Small intestine (tissue), 7 donors: Measurements from ENCODE around the gene CTNND2. TPM values are rescaled to one million over a fixed set of nuclear protein-coding genes. Genes with fewer than 3 reads are reported as not detected.

ENCODE experiments used
- DNase-seq, 2 donors: peaks; one replicate each; pipeline versions ENCODE4 v3.0.0 to v3.0.0-alpha.2; 2013
- FAIRE-seq: peaks from 2 replicates; lab custom pipeline; 2012; peaks lifted over from hg19 to GRCh38; lab: Jason Lieb, UNC
- H3K27ac ChIP-seq, 3 donors: one replicate each; pipeline ENCODE4 v1.5.1; 2013; ENCODE audit warnings: low read length in 2 of 3, mild to moderate bottlenecking in 2 of 3, control low read depth in 1 of 3, inconsistent platforms in 1 of 3, low read depth in 1 of 3, moderate library complexity in 1 of 3
- H3K27me3 ChIP-seq, 3 donors: one replicate each; pipeline ENCODE4 v1.6.1; 2013; ENCODE audit warnings: low read length in 3 of 3, inconsistent platforms in 1 of 3; ENCODE audit not compliant: control insufficient read depth in 3 of 3, insufficient read depth in 3 of 3
- H3K36me3 ChIP-seq, 3 donors: one replicate each; pipeline ENCODE4 v1.6.1; 2013; ENCODE audit warnings: low read length in 3 of 3, inconsistent platforms in 1 of 3, low read depth in 1 of 3, mild to moderate bottlenecking in 1 of 3, moderate library complexity in 1 of 3; ENCODE audit not compliant: control insufficient read depth in 3 of 3, insufficient read depth in 2 of 3
- H3K4me1 ChIP-seq, 3 donors: one replicate each; pipeline ENCODE4 v1.6.1; 2013; ENCODE audit warnings: low read length in 2 of 3, inconsistent platforms in 1 of 3, low read depth in 1 of 3, mild to moderate bottlenecking in 1 of 3, moderate library complexity in 1 of 3; ENCODE audit not compliant: control insufficient read depth in 3 of 3, insufficient read depth in 2 of 3
- H3K4me3 ChIP-seq, 3 donors: one replicate each; pipeline ENCODE4 v1.5.1; 2013; ENCODE audit warnings: low read length in 3 of 3, control low read depth in 1 of 3, inconsistent platforms in 1 of 3, low read depth in 1 of 3, mild to moderate bottlenecking in 1 of 3, moderate library complexity in 1 of 3
- H3K9me3 ChIP-seq, 2 donors: one replicate each; pipeline ENCODE4 v1.6.1; 2013; ENCODE audit warnings: low read depth in 1 of 2, low read length in 1 of 2; ENCODE audit not compliant: control insufficient read depth in 2 of 2, insufficient read depth in 1 of 2
- WGBS, 3 donors: extraction: QIAGEN DNeasy Blood & Tissue Kit; methylation state at CpG; one replicate each; pipeline ENCODE4 v1.1.7; 2013; 5-methylcytosine and 5-hydroxymethylcytosine counted together
- polyA plus RNA-seq, 4 donors: library from polyadenylated mRNA; stranded (reverse) in 3 of 4; unstranded in 1 of 4; fragments of 200-250 nt in 3 of 4; fragments of 120-200 nt in 1 of 4; gene quantifications; one replicate each; pipeline versions ENCODE4 v1.2.1 to v1.2.3, GENCODE V29; 2013
- donor health status: healthy with polysubstance abuse.
- donor health status: control.
- donor health status: control.
- donor health status: Bipolar disorder and iron deficiency.
- donor health status: healthy.

The CTNND2 gene
- polyA plus RNA-seq, 4 donors, result 1.1 to 3.0 TPM; not detected in 2

DNA sequence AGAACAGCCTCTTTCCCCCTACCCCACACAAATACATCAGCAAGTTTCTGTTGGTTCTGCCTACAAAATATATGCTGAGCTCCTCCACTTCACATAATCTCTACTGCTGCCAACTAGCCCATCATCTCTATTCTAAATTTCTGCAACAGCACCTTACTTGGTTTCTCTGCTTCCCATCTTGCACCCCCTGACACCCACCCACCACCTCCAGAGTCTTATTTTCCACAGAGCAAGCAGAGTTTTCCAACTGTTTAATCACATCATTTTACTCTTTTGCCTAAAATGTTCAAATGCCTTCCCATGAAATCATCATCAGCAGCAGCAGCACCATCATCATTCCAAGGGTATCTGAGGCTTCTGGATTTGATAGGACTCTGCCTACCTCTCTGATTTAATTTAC lies 295.7 kb downstream of the CTNND2 start:
- Histone ChIP-seq H3K27me3 (no peaks in the 10 kb centered on the region), H3K4me1 (no peaks in the 10 kb centered on the region), H3K9me3 (no peaks in the 10 kb centered on the region), H3K36me3 (no peaks in the 10 kb centered on the region), H3K27ac (no peak overlapping the region), H3K4me3 (no peak overlapping the region)
- DNase-seq (no peak), FAIRE-seq (no peak)

DNA sequence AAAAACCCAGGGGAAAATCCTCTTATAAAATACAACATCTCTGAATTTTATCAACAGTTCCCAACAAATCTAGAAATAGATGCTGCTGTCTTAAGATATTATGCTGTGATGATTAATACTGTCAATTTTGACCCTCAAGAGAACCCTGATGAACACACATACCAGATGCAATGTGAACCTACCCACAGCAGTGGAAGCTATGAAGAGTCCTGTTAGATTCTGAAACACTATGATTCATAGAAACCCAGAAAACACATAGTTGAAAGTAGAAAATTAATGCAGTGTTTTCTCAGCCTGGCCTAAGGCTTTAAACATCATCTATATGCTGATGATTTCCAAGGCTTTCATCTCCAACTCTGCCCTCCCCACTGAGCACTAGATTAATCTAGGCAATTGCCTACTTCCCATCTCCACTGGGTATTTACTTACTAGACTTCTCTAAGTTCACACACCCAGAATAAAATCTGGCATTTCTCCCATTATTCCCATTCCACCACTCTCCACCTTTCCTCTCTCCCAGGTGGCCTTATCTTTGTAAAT lies 296.2 kb downstream of the CTNND2 start:
- H3K9me3 ChIP-seq, result no peaks in the 10 kb centered on the region
- H3K4me1 ChIP-seq, result no peaks in the 10 kb centered on the region
- no peak overlapping the region for H3K4me3 ChIP-seq
- DNase-seq (no peak), FAIRE-seq (no peak)
- no peak overlapping the region for H3K27ac ChIP-seq
- H3K36me3 ChIP-seq, result no peaks in the 10 kb centered on the region
- H3K27me3 ChIP-seq, result no peaks in the 10 kb centered on the region

DNA sequence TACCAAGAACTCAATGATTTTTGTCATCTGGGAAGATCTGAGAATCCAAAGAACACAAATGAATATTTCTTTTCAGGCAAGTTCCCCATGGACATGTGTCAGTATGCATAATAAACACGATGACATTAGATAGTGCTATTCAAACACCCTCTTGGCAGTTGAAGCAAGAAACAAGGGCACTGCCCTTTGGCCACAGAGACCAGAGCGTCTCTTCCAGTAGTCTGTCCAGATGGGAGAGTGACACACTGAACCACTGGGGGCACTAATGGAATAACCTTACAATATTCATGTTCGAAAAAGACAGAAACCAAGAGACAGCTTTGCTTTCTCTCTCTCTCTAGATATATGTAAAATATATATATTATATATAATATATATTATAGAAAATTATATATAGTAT lies 301.9 kb downstream of the CTNND2 start:
- no peaks in the 10 kb centered on the region for H3K36me3 ChIP-seq
- no peaks in the 10 kb centered on the region for H3K4me1 ChIP-seq
- no peak overlapping the region for H3K4me3 ChIP-seq
- H3K27ac ChIP-seq, result no peak overlapping the region
- no peak for FAIRE-seq
- no peaks in the 10 kb centered on the region for H3K27me3 ChIP-seq
- WGBS, 3 donors, result 52 to 78% (median 65%) methylated on average over 3 of the region's 3 CpGs
- DNase-seq, result no peak
- H3K9me3 ChIP-seq, result no peaks in the 10 kb centered on the region

DNA sequence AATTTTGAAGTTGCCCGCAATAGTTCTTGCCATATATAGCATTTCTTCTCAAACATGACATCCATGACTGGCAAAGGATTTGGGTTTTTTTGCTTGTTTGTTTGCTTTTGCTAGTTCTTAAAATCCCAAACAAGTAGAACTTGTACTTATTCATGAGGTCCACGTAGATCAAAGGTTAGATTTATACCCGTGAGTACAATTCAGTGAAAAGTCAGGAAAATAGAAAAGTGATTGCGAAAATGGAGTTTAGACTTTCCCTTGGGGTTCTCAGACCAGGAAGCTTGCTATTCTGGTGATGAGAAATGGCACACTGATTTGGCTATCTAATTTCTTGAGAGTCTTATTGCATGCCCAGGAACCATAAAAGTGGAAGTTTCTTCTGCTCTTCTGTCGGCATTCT lies 304.7 kb downstream of the CTNND2 start:
- WGBS, 3 donors, result 61 to 77% (median 67%) methylated on average over 5 of the region's 5 CpGs

DNA sequence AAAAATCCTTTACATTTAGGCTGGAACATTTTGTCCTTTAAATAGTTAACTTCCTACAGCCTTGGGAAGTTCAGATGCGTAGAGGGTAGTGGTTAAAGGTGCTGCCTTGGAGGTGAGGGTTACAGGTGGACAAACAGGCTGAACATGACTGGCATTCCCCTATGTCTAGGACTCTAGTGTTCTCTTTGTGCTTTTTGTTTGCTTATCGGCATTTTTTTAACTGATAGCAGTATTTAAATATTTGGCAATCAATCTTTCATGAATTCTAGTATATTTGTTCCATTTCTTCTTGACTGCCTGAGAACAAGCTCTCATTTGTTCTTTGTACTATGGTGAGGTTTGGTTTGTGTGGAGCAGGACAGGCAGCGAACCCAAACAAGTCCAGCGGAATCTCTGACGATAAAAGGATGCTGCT lies 307.6 kb downstream of the CTNND2 start:
- Histone ChIP-seq H3K4me1 (no peaks in the 10 kb centered on the region), H3K36me3 (no peaks in the 10 kb centered on the region), H3K27me3 (no peaks in the 10 kb centered on the region), H3K27ac (no peak overlapping the region), H3K4me3 (no peak overlapping the region), H3K9me3 (no peaks in the 10 kb centered on the region)
- WGBS, 3 donors, result 44 to 70% (median 58%) methylated on average over 5 of the region's 5 CpGs
- no peak for FAIRE-seq
- no peak for DNase-seq

More for the DNA sequence above, 304.7 kb downstream of the CTNND2 start:
- no peak overlapping the region for H3K27ac ChIP-seq
- FAIRE-seq (no peak), DNase-seq (no peak)
- no peaks in the 10 kb centered on the region for H3K36me3 ChIP-seq
- H3K4me3 ChIP-seq, result no peak overlapping the region
- H3K27me3 ChIP-seq, result no peaks in the 10 kb centered on the region
- H3K4me1 ChIP-seq, result no peaks in the 10 kb centered on the region
- no peaks in the 10 kb centered on the region for H3K9me3 ChIP-seq

DNA sequence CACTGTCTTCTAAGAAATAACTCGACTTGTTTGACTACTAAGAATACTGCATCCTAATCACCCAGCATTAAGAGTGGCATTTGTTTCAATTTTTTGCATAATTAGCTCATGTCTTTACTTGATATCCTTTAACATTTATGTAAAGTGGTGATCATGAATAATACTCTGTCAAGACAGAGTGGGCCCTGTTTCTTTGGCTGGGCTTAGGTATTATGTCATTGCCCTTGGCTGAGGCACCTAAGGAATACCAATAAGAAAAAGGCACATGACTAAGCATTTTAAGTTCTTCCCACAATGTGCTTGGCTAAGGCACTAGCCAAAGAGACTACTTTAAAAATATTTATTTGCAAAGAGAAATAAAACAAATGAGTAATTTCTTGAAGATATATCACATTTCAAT lies 308.1 kb downstream of the CTNND2 start:
- WGBS, 3 donors, result 39 to 72% (median 53%) methylated on average over 1 of the region's 1 CpG
- Histone ChIP-seq H3K27me3 (no peaks in the 10 kb centered on the region), H3K27ac (no peak overlapping the region), H3K9me3 (no peaks in the 10 kb centered on the region), H3K36me3 (no peaks in the 10 kb centered on the region), H3K4me1 (no peaks in the 10 kb centered on the region), H3K4me3 (no peak overlapping the region)
- FAIRE-seq, result no peak
- DNase-seq, result no peak

DNA sequence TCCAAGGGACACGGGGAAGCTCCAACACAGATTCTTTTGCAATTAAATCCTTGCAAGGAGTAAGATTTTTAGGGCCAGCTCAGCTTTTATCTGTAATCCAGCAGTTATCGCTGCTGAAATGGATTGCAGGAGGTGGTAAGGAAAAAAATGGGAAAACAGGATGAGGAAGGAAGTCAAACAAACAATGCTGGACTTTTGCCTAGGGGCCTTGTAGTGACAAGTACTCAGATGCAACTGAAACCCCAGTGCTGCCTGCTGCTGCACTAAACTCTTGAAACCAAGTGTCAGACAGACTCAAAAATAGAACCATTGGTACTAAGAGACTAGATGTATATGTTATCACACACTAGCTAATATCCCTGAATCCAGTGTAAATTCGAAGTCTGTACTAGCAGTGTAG lies 309.2 kb downstream of the CTNND2 start:
- Histone ChIP-seq H3K9me3 (peaks cover 0 to 6% of the 10 kb centered on the region in 2 donors), H3K4me3 (no peak overlapping the region), H3K27me3 (no peaks in the 10 kb centered on the region), H3K27ac (no peak overlapping the region), H3K36me3 (no peaks in the 10 kb centered on the region), H3K4me1 (no peaks in the 10 kb centered on the region)
- FAIRE-seq, result no peak
- WGBS, 3 donors, result 23 to 40% (median 34%) methylated on average over 3 of the region's 3 CpGs
- DNase-seq, result no peak

DNA sequence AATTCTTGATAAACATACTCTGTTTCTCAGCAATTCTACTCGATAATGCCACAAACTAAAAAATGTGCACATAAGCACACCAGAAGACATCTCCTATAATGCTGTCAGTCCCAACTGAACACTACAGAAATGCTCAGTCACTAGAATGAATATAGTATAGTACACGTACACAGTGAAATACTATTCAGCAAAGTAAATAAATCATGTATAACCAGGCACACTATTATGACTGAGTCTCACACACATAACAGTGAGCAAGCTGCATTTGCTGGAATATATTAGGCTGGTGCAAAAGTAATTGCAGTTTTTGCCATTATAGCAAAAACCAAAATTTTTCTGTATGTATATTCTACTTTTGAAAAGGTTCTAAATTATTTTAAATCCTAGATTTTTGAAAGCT lies 310.2 kb downstream of the CTNND2 start:
- H3K4me1 ChIP-seq, result no peaks in the 10 kb centered on the region
- H3K36me3 ChIP-seq, result no peaks in the 10 kb centered on the region
- H3K27me3 ChIP-seq, result no peaks in the 10 kb centered on the region
- no peak overlapping the region for H3K27ac ChIP-seq
- WGBS, 3 donors, result 84 to 92% (median 86%) methylated on average over 2 of the region's 2 CpGs
- FAIRE-seq (no peak), DNase-seq (no peak)
- H3K9me3 ChIP-seq, result peaks cover 0 to 6% of the 10 kb centered on the region in 2 donors
- no peak overlapping the region for H3K4me3 ChIP-seq

DNA sequence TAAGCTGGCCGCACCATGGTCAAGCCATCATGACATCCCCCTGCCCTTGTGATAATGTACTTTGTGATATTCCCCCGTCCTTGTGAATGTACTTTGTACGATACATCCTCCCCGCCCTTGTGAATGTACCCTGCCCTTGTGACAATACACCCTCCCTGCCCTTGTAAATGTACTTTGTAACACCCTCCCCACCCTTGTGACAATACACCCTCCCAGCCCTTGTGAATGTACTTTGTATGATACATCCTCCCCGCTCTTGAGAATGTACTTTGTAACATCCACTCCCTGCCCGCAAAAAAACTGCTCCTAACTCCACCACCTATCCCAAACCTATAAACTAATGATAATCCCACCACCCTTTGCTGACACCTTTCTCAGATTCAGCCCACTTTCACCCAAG lies 313.8 kb downstream of the CTNND2 start:
- Histone ChIP-seq H3K27ac (no peak overlapping the region), H3K4me1 (no peaks in the 10 kb centered on the region), H3K27me3 (no peaks in the 10 kb centered on the region), H3K36me3 (no peaks in the 10 kb centered on the region), H3K4me3 (no peak overlapping the region), H3K9me3 (peaks cover 0 to 6% of the 10 kb centered on the region in 2 donors)
- WGBS, 3 donors, result 76 to 89% (median 88%) methylated on average over 6 of the region's 6 CpGs
- DNase-seq, result no peak
- FAIRE-seq, result no peak
